Kidney (tissue), 14 donors: Measurements from ENCODE around the gene KSR1. TPM values are rescaled to one million over a fixed set of nuclear protein-coding genes. Genes with fewer than 3 reads are reported as not detected.
"Not testable (repeated sequence)": the region's sequence is repeated elsewhere in the genome, so short reads cannot be mapped to it uniquely, and the experiment has no call there.

Experiments used
- DNase-seq, 5 donors: peaks; one replicate each; pipeline ENCODE4 v3.0.0-alpha.2; 2013 to 2020
- FAIRE-seq: peaks from 2 replicates; lab custom pipeline; 2012; peaks lifted over from hg19 to GRCh38; lab: Jason Lieb, UNC
- H3K27ac ChIP-seq, 2 donors: one replicate each; pipeline ENCODE4 v1.7.0; 2013; ENCODE audit warnings: low read depth in 2 of 2, low read length in 2 of 2, inconsistent platforms in 1 of 2
- H3K27me3 ChIP-seq: one replicate; pipeline ENCODE4 v1.7.1; 2013; ENCODE audit warnings: low read length, inconsistent platforms; ENCODE audit not compliant: control insufficient read depth, insufficient read depth
- H3K36me3 ChIP-seq, 3 donors: one replicate each; pipeline versions ENCODE4 v1.7.0 to v1.7.1; 2013; ENCODE audit warnings: low read length in 3 of 3, control low read depth in 1 of 3, inconsistent platforms in 1 of 3; ENCODE audit not compliant: insufficient read depth in 3 of 3, control insufficient read depth in 2 of 3
- H3K4me1 ChIP-seq, 3 donors: one replicate each; pipeline versions ENCODE4 v1.7.0 to v1.7.1; 2013; ENCODE audit warnings: low read length in 3 of 3, inconsistent platforms in 1 of 3, low read depth in 1 of 3; ENCODE audit not compliant: control insufficient read depth in 2 of 3, insufficient read depth in 2 of 3
- H3K4me3 ChIP-seq, 3 donors: one replicate each; pipeline versions ENCODE4 v1.7.0 to v1.8.1; 2013; ENCODE audit warnings: low read length in 3 of 3, control low read depth in 1 of 3, inconsistent platforms in 1 of 3
- H3K9ac ChIP-seq, 3 donors: one replicate each; pipeline versions ENCODE4 v1.7.0 to v1.7.1; 2013; ENCODE audit warnings: low read length in 3 of 3, control low read depth in 1 of 3, inconsistent platforms in 1 of 3
- H3K9me3 ChIP-seq, 3 donors: one replicate each; pipeline versions ENCODE4 v1.7.0 to v1.7.1; 2013; ENCODE audit warnings: low read length in 3 of 3, control low read depth in 1 of 3, inconsistent platforms in 1 of 3; ENCODE audit not compliant: control insufficient read depth in 2 of 3, insufficient read depth in 1 of 3
- intact Hi-C: fragments of 100-400 bp; cut with DNase I; formaldehyde crosslinking; loops from one replicate; pipeline ENCODE4 v1.11.1; 2022
- polyA plus RNA-seq: library from polyadenylated mRNA; stranded (reverse); fragments of 350-450 nt; fragmentation: Illumina TruSeq; extraction: RNeasy Lipid Tissue Mini Kit (QIAGEN cat#74804); gene quantifications from one replicate; pipeline ENCODE4 v1.2.3, GENCODE V29; 2014; ENCODE audit warnings: low read depth, low replicate concordance; ENCODE audit not compliant: insufficient read depth
- total RNA-seq: library from RNA; stranded (reverse); fragmentation: NEBNext Ultra II Directional; extraction: Animal tissue kit (Norgen Biotek cat#: 25700); gene quantifications from one replicate; pipeline ENCODE4 v1.2.1, GENCODE V29; 2021
- TF ChIP-seq, protein P1 (sequence below): IDR thresholded peaks from 3 replicates; pipeline ENCODE4 v1.5.1; 2012; ENCODE audit warnings: mild to moderate bottlenecking, moderate library complexity, borderline replicate concordance; ENCODE audit not compliant: insufficient read depth; ENCODE audit errors: extremely low read depth
- donor health status: control.
- donor health status: control.
- donor health status: control.
- donor health status: control.
- donor health status: control.
- donor health status: DM: yes; HTN: yes; CAD: no.
- donor health status: Normal renal cell carcinoma (clear cell type).

Gene KSR1
- total and polyA plus RNA-seq, 2 donors from 2014 or later, result 11.7 to 97.3 TPM

DNA sequence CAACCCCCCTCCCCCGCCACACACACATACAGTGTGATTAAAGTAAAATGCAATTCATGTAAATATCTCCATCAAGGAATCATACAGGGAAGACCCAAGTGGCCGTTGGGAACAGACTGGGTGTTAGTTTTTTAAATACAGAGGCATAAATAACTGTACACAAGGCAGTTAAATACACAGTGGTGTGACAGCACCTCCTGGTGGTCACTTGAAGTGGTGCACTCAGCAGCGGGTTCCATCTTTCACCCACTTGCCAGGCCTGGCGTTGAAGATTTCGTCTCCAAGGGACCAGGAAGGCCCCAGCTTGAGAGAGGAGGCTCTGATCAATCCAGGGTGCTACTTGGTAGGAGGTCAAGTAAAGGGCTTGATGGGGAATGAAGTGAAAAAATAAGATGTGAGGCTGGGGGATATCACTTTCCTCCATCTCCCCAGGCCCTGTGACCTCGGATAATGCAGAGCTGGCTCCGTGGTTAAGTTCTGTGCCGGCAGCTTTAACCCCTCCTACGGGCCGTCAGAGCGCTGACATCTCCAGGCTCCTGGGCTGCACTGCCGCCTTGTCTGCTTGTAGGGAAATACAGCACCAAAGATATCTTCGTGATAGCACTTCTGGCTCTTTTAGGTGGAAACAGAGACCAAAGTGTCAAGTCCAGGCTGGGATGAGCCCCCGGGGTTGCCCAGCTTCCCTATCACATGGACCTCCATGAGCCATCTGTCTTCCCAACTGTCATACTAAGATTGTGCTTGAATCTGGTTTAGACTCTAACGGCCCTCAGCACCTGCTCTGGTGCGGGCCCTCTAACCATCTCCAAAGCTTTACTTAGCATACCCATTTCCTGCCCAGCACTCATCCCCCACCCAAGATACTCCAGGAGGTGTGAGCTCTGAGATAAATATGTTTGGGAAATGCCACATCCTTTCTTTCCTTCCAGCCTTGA, 195.4 kb downstream of the KSR1 start:
- DNase-seq, result peak; percentile 57 to 68 (median 64)
- FAIRE-seq, result no peak
- H3K27ac ChIP-seq, result no peak overlapping the region
- no peak overlapping the region for H3K9ac ChIP-seq
- TF ChIP-seq, protein P1, sequence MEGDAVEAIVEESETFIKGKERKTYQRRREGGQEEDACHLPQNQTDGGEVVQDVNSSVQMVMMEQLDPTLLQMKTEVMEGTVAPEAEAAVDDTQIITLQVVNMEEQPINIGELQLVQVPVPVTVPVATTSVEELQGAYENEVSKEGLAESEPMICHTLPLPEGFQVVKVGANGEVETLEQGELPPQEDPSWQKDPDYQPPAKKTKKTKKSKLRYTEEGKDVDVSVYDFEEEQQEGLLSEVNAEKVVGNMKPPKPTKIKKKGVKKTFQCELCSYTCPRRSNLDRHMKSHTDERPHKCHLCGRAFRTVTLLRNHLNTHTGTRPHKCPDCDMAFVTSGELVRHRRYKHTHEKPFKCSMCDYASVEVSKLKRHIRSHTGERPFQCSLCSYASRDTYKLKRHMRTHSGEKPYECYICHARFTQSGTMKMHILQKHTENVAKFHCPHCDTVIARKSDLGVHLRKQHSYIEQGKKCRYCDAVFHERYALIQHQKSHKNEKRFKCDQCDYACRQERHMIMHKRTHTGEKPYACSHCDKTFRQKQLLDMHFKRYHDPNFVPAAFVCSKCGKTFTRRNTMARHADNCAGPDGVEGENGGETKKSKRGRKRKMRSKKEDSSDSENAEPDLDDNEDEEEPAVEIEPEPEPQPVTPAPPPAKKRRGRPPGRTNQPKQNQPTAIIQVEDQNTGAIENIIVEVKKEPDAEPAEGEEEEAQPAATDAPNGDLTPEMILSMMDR, result peak; percentile 87
- no peaks in the 10 kb centered on the region for H3K4me1 ChIP-seq
- intact Hi-C loops, result no loop called here
- H3K36me3 ChIP-seq, result no peaks in the 10 kb centered on the region
- no peaks in the 10 kb centered on the region for H3K27me3 ChIP-seq
- no peak overlapping the region for H3K4me3 ChIP-seq
- H3K9me3 ChIP-seq, result no peaks in the 10 kb centered on the region

- peak in 1 of 5 donors; percentile 56 for DNase-seq
- H3K4me3 ChIP-seq, H3K9me3 ChIP-seq, H3K9ac ChIP-seq, H3K36me3 ChIP-seq, intact Hi-C loops, FAIRE-seq, H3K27ac ChIP-seq, H3K27me3 ChIP-seq, H3K4me1 ChIP-seq: not testable (repeated sequence)
Observed at GRCh38 chr17:27653449-27653971, 197.3 kb downstream of the KSR1 start.

DNA sequence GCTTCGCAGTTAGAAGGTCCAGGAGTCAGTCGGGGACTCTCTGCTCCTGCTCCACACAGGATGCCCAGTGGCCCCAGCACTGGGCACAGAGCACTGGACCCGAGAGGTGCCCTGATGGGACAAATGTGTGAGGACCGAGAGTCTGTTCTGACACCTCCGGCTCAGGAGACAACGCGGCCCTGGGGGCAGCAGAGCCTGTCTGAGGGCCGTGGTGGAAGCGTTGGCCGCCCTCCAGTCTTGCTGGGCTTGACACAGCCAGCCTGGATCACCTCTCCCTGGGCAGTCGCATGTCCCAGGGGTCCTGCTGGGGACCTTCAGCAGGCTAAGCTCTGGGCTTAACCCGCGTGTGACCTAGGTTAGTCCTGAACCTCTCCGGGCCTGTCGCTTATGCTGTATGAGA, 197.9 kb downstream of the KSR1 start:
- TF ChIP-seq, protein P1, result no peak
- DNase-seq (peak in 1 of 5 donors; percentile 68), FAIRE-seq (no peak)
- Histone ChIP-seq H3K27ac (no peak overlapping the region), H3K9ac (no peak overlapping the region), H3K4me3 (no peak overlapping the region), H3K4me1 (no peaks in the 10 kb centered on the region), H3K9me3 (no peaks in the 10 kb centered on the region), H3K36me3 (no peaks in the 10 kb centered on the region), H3K27me3 (no peaks in the 10 kb centered on the region)
- intact Hi-C loops, result no loop called here
